NB4 (cell line): ENCODE results near the gene CKAP4.

Experiments
- POLR2A ChIP-seq: IDR thresholded peaks from 2 replicates; pipeline ENCODE4 v1.6.1; 2011; ENCODE audit warnings: mild to moderate bottlenecking; ENCODE audit not compliant: insufficient read length; ENCODE audit errors: extremely low read depth
- TF ChIP-seq, protein P1 (sequence below): IDR thresholded peaks from one replicate; pipeline ENCODE4 v1.5.1; 2012; ENCODE audit warnings: low read depth, low read length
- TF ChIP-seq, protein P2 (sequence below): IDR thresholded peaks from 2 replicates; pipeline ENCODE4 v1.6.1; 2011; ENCODE audit warnings: low read depth, low read length

DNA sequence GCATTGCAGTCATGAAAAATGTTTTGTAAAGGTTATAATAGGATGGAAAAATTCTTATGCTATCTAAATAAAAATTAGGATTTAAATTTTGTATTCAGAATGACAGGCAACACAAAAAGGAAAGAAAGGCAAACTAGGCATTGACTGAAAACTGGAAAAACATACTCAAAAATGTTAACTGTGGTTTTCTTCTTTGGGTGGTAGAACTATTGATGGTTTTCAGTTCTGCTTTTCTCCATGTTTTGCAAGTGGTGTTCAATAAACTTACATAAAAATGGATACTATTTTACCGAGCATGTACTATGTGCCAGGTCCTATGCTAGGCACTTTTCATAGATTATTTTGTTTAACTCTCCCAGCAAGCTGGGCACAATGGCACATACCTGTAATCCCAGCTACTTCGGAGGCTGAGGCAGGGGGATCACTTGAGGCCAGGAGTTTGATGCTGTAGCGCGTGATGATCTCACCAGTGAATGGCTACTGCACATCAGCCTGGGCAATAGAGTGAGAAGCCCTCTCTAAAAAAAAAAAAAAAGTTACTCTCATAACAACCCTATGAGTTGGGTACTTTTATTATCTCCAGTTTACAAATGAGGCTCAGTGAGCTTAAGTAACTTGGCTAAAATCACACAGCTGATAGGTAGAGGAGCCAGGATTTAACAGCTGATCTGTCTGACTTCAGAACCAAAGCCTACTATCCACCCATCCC is 28.4 kb upstream of the CKAP4 start:
- TF ChIP-seq, protein P1, sequence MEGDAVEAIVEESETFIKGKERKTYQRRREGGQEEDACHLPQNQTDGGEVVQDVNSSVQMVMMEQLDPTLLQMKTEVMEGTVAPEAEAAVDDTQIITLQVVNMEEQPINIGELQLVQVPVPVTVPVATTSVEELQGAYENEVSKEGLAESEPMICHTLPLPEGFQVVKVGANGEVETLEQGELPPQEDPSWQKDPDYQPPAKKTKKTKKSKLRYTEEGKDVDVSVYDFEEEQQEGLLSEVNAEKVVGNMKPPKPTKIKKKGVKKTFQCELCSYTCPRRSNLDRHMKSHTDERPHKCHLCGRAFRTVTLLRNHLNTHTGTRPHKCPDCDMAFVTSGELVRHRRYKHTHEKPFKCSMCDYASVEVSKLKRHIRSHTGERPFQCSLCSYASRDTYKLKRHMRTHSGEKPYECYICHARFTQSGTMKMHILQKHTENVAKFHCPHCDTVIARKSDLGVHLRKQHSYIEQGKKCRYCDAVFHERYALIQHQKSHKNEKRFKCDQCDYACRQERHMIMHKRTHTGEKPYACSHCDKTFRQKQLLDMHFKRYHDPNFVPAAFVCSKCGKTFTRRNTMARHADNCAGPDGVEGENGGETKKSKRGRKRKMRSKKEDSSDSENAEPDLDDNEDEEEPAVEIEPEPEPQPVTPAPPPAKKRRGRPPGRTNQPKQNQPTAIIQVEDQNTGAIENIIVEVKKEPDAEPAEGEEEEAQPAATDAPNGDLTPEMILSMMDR, result no peak
- no peak for TF ChIP-seq POLR2A
- TF ChIP-seq, protein P2, sequence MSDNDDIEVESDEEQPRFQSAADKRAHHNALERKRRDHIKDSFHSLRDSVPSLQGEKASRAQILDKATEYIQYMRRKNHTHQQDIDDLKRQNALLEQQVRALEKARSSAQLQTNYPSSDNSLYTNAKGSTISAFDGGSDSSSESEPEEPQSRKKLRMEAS, result no peak
